Measurements from ENCODE around the gene CRACR2A. TPM values are rescaled to one million over a fixed set of nuclear protein-coding genes. Genes with fewer than 3 reads are reported as not detected.

CRACR2A gene
- total and polyA plus RNA-seq, 10 of the 15 experiments (the other 5 are each of a cell fraction or from before 2014, with no cell fraction given), result 2.1 to 18.0 (median 13.2) TPM

DNA sequence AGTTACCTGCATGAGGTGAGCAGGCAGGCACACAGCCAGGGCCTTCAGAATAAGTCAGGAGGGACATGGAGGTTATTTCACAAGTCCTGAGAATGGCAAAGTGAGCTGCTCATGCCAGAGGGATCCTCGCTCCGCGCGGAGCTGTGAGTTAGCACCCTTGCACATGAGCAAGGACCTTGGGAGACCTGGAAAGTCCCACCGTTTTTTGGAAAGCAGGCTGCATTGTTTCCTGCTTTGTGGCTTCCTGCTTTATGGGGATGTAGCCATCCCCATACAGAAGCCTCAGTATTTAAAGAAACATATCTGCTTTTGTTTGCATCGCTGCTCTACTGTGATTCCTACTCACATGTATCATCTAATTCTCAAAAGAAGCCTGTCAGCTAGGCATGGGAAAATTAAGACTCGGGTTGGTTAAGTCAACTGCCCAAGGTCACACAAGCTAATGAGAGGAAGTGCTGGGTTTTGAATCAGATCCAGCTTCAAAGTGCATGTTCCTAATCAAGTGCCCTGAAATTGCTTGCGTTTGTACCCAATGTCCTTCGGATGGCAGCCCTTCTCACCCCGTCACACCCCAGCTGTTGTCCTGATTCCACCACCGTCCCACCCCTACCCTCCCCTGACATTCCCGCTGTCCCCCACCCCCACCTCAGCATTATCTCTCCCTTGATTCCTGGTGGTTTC lies 106.2 kb downstream of the CRACR2A start:
- no peak overlapping the region for H3K27ac ChIP-seq (ENCODE audit: control insufficient read depth, insufficient read depth)
- DNase-seq (ENCODE audit: low read depth, low spot score) (no peak), FAIRE-seq (no peak), ATAC-seq (no peak)
- RAD21 ChIA-PET (ENCODE audit: unreplicated experiment), result no interaction called here
- 0 out of 2 replicates have a peak overlapping the region, but pooled peaks have one; percentile 9 for H3K4me2 ChIP-seq (ENCODE audit: control insufficient read depth, insufficient read depth)
- no TSS peak for BruUV-seq (replicated peaks)
- no peak overlapping the region for H3K4me3 ChIP-seq
- no peaks in the 10 kb centered on the region for H4K20me1 ChIP-seq (ENCODE audit: control insufficient read depth, insufficient read depth)
- intact Hi-C loops (cut with micrococcal nuclease; ENCODE audit: unreplicated experiment), result no loop called here
- no peak overlapping the region for H3K9ac ChIP-seq (ENCODE audit: control insufficient read depth, insufficient read depth, low read length)
- no peaks in the 10 kb centered on the region for H3K27me3 ChIP-seq (replicated peaks in 1 of 2; ENCODE audit: control insufficient read depth in 2 of 2, insufficient read depth in 2 of 2, low read length in 1 of 2)
- H2AFZ ChIP-seq (ENCODE audit: control insufficient read depth, low read depth, low read length), result no peak overlapping the region; the same call in 1 of the 2 replicates
- H3K36me3 ChIP-seq (ENCODE audit: control insufficient read depth in 2 of 2, insufficient read depth in 2 of 2, low read length in 1 of 2), result peaks cover 3 to 5% of the 10 kb centered on the region in 2 experiments
- no peaks in the 10 kb centered on the region for H3K79me2 ChIP-seq (ENCODE audit: control insufficient read depth, insufficient read depth, low read length)
- in situ Hi-C loops (cut with MboI), result no loop called here
- SMC1A ChIA-PET (ENCODE audit: uncharacterized antibody, unreplicated experiment), result no interaction called here
- WGBS (ENCODE audit: insufficient coverage, insufficient replicate concordance, low lambda C conversion rate, missing lambda C conversion rate), result 71% methylated on average over 9 of the region's 12 CpGs
- CTCF ChIA-PET, result interaction anchor here (1.0 to 1.1 kb wide), 2 partner anchors 157 to 347 kb away, joined by 3 read pairs; no protein-coding TSS in a partner anchor
- no peaks in the 10 kb centered on the region for H3K4me1 ChIP-seq (ENCODE audit: control insufficient read depth, insufficient read depth, low read length)
- POLR2A ChIA-PET, result no interaction called here
- no peaks in the 10 kb centered on the region for H3K9me3 ChIP-seq (replicated peaks; ENCODE audit: control insufficient read depth, insufficient read depth, low read length)
- TF ChIP-seq PRDM15 (CRISPR knock-in tag; IDR thresholded peaks at IDR 0.05) (no peak), ZNF384 (IDR thresholded peaks at IDR 0.05; ENCODE audit: borderline replicate concordance, low read depth, low read length) (no peak), POLR2AphosphoS2 (IDR thresholded peaks at IDR 0.05; ENCODE audit: low read depth, low read length) (no peak), JUND (IDR thresholded peaks at IDR 0.05; ENCODE audit: low read depth, low read length) (no peak), ATF7 (IDR thresholded peaks at IDR 0.05; ENCODE audit: low read depth) (no peak), RELA (IDR thresholded peaks at IDR 0.05; ENCODE audit: borderline replicate concordance, partially characterized antibody) (no peak), SUPT20H (IDR thresholded peaks at IDR 0.05; ENCODE audit: borderline replicate concordance, control insufficient read depth, low read depth, low read length) (no peak)

Measured in GM12878 (cell line).